Measurements from ENCODE around the gene TMEM219. TPM values are rescaled to one million over a fixed set of nuclear protein-coding genes. Genes with fewer than 3 reads are reported as not detected.
"Not testable (repeated sequence)": the region's sequence is repeated elsewhere in the genome, so short reads cannot be mapped to it uniquely, and the experiment has no call there.

The TMEM219 gene
- total RNA-seq, 4 donors from 2014 or later = 149 to 210 (median 158) TPM

GRCh38 chr16:30010844-30011713 is 49.2 kb downstream of the TMEM219 start, which contains the start of gene DOC2A:
TSS of gene DOC2A (minus strand) at chr16:30011027. CDS start at chr16:30010222, 805 bp downstream.
- 1% methylated on average over 49 of the region's 99 CpGs; no CpG with 5 or more reads in 1 of the 2 donors for WGBS, 2 donors (ENCODE audit: low coverage in 1 of 2)
- peaks cover 8 to 22% (median 15%) of the 10 kb centered on the region in 4 donors for H3K4me1 ChIP-seq
- intact Hi-C loops (cut with DNase I; ENCODE audit: low total_unique reads) (no loop called here), in situ Hi-C loops (cut with MboI; ENCODE audit: low pct_ligation_motif_present in 1 of 4, low pct_unique_long_range_greater_than_20kb in 1 of 4, low sequenced_read_pairs in 3 of 4) (loop anchor here in 2 of 4 donors (25.0 kb wide), 2 partner anchors 149 to 324 kb away; partner anchors contain the start of genes CDIPT (in 2 of the 2) and QPRT (in 1 of the 2))
- no peak within 1 kb of the TSS for H3K27ac ChIP-seq
- no peaks in the 10 kb centered on the region for H3K36me3 ChIP-seq
- TF ChIP-seq POLR2A (IDR thresholded peaks at IDR 0.05) = no peak
- TF ChIP-seq EP300 (IDR thresholded peaks at IDR 0.05; ENCODE audit: low read depth) = no peak
- no peak for TF ChIP-seq CTCF (IDR thresholded peaks at IDR 0.05)
- TF ChIP-seq POLR2AphosphoS5 (IDR thresholded peaks at IDR 0.05) = no peak
- peaks cover 42% of the 10 kb centered on the region for H3K27me3 ChIP-seq
- peak within 1 kb of the TSS in 3 of 4 donors; percentile 9 to 48 (median 34) for H3K4me3 ChIP-seq
- no peak for DNase-seq
- no peaks in the 10 kb centered on the region for H3K9me3 ChIP-seq

GRCh38 chr16:30011714-30012504 is 50.0 kb downstream of the TMEM219 start:
- in situ Hi-C loops (cut with MboI; ENCODE audit: low pct_ligation_motif_present in 1 of 4, low pct_unique_long_range_greater_than_20kb in 1 of 4, low sequenced_read_pairs in 3 of 4) = loop anchor here in 2 of 4 donors (25.0 kb wide), 2 partner anchors 150 to 325 kb away; partner anchors contain the start of genes CDIPT (in 2 of the 2) and QPRT (in 1 of the 2)
- H3K4me3 ChIP-seq = peak overlapping the region in 2 of 4 donors; percentile 34 to 48

GRCh38 chr16:30012598-30012997 is 50.7 kb downstream of the TMEM219 start:
- DNase-seq; H3K9me3 ChIP-seq; intact Hi-C loops (cut with DNase I; ENCODE audit: low total_unique reads); H3K27ac ChIP-seq; H3K36me3 ChIP-seq; H3K4me3 ChIP-seq: not testable (repeated sequence)
- Histone ChIP-seq H3K4me1 (peaks cover 8 to 22% (median 15%) of the 10 kb centered on the region in 4 donors), H3K27me3 (peaks cover 42% of the 10 kb centered on the region)
- 76 to 87% methylated on average over 8 to 14 of the region's 14 CpGs for WGBS, 2 donors (ENCODE audit: low coverage in 1 of 2)
- in situ Hi-C loops (cut with MboI; ENCODE audit: low pct_ligation_motif_present in 1 of 4, low pct_unique_long_range_greater_than_20kb in 1 of 4, low sequenced_read_pairs in 3 of 4) = loop anchor here in 2 of 4 donors (25.0 kb wide), 2 partner anchors 150 to 325 kb away; partner anchors contain the start of genes CDIPT (in 2 of the 2) and QPRT (in 1 of the 2)

More at GRCh38 chr16:30011714-30012504, 50.0 kb downstream of the TMEM219 start:
- DNase-seq = no peak
- intact Hi-C loops (cut with DNase I; ENCODE audit: low total_unique reads) = no loop called here
- Histone ChIP-seq H3K27me3 (peaks cover 42% of the 10 kb centered on the region), H3K9me3 (no peaks in the 10 kb centered on the region), H3K27ac (no peak overlapping the region), H3K4me1 (peaks cover 8 to 22% (median 15%) of the 10 kb centered on the region in 4 donors), H3K36me3 (no peaks in the 10 kb centered on the region)
- 50% methylated on average over 28 of the region's 31 CpGs; no CpG with 5 or more reads in 1 of the 2 donors for WGBS, 2 donors (ENCODE audit: low coverage in 1 of 2)
- no peak for TF ChIP-seq CTCF (IDR thresholded peaks at IDR 0.05)
- TF ChIP-seq POLR2AphosphoS5 (IDR thresholded peaks at IDR 0.05) = no peak
- no peak for TF ChIP-seq POLR2A (IDR thresholded peaks at IDR 0.05)
- no peak for TF ChIP-seq EP300 (IDR thresholded peaks at IDR 0.05; ENCODE audit: low read depth)

- in situ Hi-C loops (cut with MboI; ENCODE audit: low pct_ligation_motif_present in 1 of 4, low pct_unique_long_range_greater_than_20kb in 1 of 4, low sequenced_read_pairs in 3 of 4) (loop anchor here in 2 of 4 donors (25.0 kb wide), 2 partner anchors 153 to 328 kb away; partner anchors contain the start of genes CDIPT (in 2 of the 2) and QPRT (in 1 of the 2)), intact Hi-C loops (cut with DNase I; ENCODE audit: low total_unique reads) (loop anchor here (5.0 kb wide), 1 partner anchor 1758 kb away; no protein-coding TSS in a partner anchor)
- not testable (repeated sequence) for H3K4me3 ChIP-seq, H3K36me3 ChIP-seq, H3K27ac ChIP-seq, H3K9me3 ChIP-seq, DNase-seq
- H3K4me1 ChIP-seq = peaks cover 6 to 14% (median 13%) of the 10 kb centered on the region in 4 donors
- peaks cover 24% of the 10 kb centered on the region for H3K27me3 ChIP-seq
- WGBS, 2 donors (ENCODE audit: low coverage in 1 of 2) = 94% methylated on average over 7 of the region's 7 CpGs; no CpG with 5 or more reads in 1 of the 2 donors
Measured at GRCh38 chr16:30015450-30015849, 53.6 kb downstream of the TMEM219 start.

Measured in transverse colon (tissue), 4 donors.